GM18502 (cell line): ENCODE measurements around the gene MCF2L2.
"Not testable (repeated sequence)": the region's sequence is repeated elsewhere in the genome, so short reads cannot be mapped to it uniquely, and the experiment has no call there.

Source experiments
- ATAC-seq: cut with Tn5 transposase; IDR thresholded peaks from one replicate; pipeline ENCODE4 v1.9.1; 2021; ENCODE audit warnings: mild to moderate bottlenecking; ENCODE audit not compliant: unreplicated experiment, poor library complexity

The MCF2L2 gene

GRCh38 chr3:183254487-183255347 is 173.7 kb downstream of the MCF2L2 start:
- no peak for ATAC-seq

GRCh38 chr3:183253528-183254486 is 174.6 kb downstream of the MCF2L2 start:
- no peak for ATAC-seq

- no peak for ATAC-seq
These were observed 175.4 kb downstream of the MCF2L2 start, which contains the start of gene B3GNT5 for GRCh38 chr3:183252973-183253527. Gene B3GNT5 (plus strand): TSS chr3:183253253. CDS start chr3:183269799, 16,546 bp downstream.

GRCh38 chr3:183252118-183252782 is 176.2 kb downstream of the MCF2L2 start:
- no peak for ATAC-seq

GRCh38 chr3:183249006-183249718 is 179.3 kb downstream of the MCF2L2 start:
- no peak for ATAC-seq

GRCh38 chr3:183247011-183247589 is 181.3 kb downstream of the MCF2L2 start:
- ATAC-seq: no peak

- ATAC-seq: no peak
These were observed 183.4 kb downstream of the MCF2L2 start for GRCh38 chr3:183244981-183245476.

- no peak for ATAC-seq
These were observed 184.2 kb downstream of the MCF2L2 start for GRCh38 chr3:183244219-183244618.

GRCh38 chr3:183242431-183242830 is 186.0 kb downstream of the MCF2L2 start:
- ATAC-seq: no peak

- no peak for ATAC-seq
These were observed 189.4 kb downstream of the MCF2L2 start for GRCh38 chr3:183239046-183239445.

- no peak for ATAC-seq
These were observed 194.5 kb downstream of the MCF2L2 start for GRCh38 chr3:183233966-183234365.

GRCh38 chr3:183230826-183231225 is 197.6 kb downstream of the MCF2L2 start:
- no peak for ATAC-seq

- ATAC-seq: not testable (repeated sequence)
These were observed 198.2 kb downstream of the MCF2L2 start for GRCh38 chr3:183230251-183230650.

GRCh38 chr3:183229178-183229577 is 199.2 kb downstream of the MCF2L2 start:
- ATAC-seq: no peak

GRCh38 chr3:183227586-183227985 is 200.8 kb downstream of the MCF2L2 start:
- ATAC-seq: no peak

- ATAC-seq: no peak
These were observed 202.0 kb downstream of the MCF2L2 start for GRCh38 chr3:183226333-183226890.

- no peak for ATAC-seq
These were observed 204.0 kb downstream of the MCF2L2 start for GRCh38 chr3:183224180-183224970.
